ENCODE results near the gene RHOU.

RHOU gene

GRCh38 chr1:228734881-228735801 is at the start of gene RHOU:
RHOU (plus strand) TSS chr1:228735479; CDS start chr1:228735743, 264 bp downstream.
- TF ChIP-seq GATA3 (IDR thresholded peaks at IDR 0.05; ENCODE audit: low read depth, low read length) (no peak), GATA2 (IDR thresholded peaks at IDR 0.05; ENCODE audit: low read depth, low read length) (no peak)

GRCh38 chr1:228687587-228687986 is 47.7 kb upstream of the RHOU start:
- no peak for TF ChIP-seq GATA2 (IDR thresholded peaks at IDR 0.05; ENCODE audit: low read depth, low read length)
- TF ChIP-seq GATA3 (IDR thresholded peaks at IDR 0.05; ENCODE audit: low read depth, low read length), result no peak

DNA sequence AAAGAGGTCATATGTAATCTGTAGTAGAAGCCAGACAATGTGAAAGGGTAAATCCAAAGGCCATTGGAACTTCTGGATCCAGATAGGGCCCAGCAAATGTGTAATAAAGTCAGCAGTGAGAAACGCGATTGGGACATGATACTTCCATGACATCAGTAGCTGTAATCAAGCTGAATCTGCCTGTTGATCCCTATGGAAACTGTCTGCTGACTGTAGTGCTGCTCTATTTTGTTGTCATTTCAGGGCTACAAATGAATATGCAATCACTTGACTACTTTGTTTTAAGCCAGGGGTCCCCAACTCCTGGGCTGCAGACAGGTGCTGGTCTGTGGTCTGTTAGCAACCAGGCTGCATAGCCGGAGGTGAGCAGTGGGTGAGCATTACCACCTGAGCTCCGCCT is 46.0 kb upstream of the RHOU start:
- no peak for TF ChIP-seq GATA3 (IDR thresholded peaks at IDR 0.05; ENCODE audit: low read depth, low read length)

DNA sequence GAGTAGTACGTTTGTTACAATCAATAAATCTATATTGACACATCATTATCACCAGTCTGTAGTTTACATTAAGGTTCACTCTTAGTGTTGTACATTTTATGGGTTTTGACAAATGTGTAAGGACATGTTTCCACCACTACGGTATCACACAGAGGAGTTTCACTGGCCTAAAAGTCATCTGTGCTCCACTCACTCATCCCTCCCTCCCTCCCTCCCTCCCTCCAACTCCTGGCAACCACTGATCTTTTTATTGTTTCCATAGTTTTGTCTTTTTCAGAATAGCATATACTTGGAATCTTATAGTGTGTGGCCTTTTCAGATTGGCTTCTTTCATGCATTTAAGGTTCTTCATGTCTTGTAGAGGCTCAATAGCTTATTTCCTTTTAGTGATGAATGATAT is 44.1 kb upstream of the RHOU start:
- TF ChIP-seq GATA2 (IDR thresholded peaks at IDR 0.05; ENCODE audit: low read depth, low read length) (no peak), GATA3 (IDR thresholded peaks at IDR 0.05; ENCODE audit: low read depth, low read length) (no peak)

GRCh38 chr1:228691926-228692325 is 43.4 kb upstream of the RHOU start:
- no peak for TF ChIP-seq GATA2 (IDR thresholded peaks at IDR 0.05; ENCODE audit: low read depth, low read length)
- no peak for TF ChIP-seq GATA3 (IDR thresholded peaks at IDR 0.05; ENCODE audit: low read depth, low read length)

DNA sequence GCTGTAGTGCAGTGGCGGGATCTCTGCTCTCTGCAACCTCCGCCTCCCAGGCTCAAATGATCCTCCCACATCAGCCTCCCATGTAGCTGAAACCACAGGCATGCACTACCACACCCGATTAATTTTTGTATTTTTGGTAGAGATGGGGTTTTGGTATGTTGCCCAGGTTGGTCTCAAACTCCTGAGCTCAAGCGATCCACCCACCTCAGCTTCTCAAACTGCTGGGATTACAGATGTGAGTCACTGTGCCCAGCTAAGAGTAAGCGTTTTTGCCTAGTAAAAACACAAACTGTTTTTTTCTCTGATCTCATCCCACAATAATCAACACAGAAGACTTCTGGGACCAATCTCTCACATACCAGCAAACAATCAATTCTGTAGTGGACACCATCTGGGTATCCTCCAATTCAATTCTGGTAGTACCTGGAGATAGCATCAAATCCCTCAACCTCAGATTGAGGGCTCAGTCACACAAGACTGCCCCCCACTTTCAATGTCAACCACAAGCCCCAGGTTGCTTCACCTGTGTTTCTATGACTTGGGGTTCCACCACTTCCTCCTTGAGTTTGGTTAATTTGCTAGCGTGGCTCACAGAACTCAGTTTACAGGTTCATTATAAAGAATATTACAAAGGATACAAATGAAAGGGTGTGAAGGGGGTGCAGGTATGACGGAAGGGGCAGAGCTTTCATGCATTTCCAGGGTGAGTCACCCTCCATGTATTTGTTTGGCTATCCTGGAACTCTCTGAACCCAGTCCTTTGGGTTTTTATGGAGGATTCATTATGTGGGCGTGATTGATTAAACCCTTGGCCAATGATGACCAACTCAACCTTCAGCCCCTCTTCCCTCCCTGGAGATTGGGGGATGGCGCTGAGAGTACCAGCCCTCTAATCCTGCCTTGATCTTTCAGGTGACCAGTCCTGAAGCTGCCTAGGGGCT is 40.0 kb upstream of the RHOU start:
- no peak for TF ChIP-seq GATA2 (IDR thresholded peaks at IDR 0.05; ENCODE audit: low read depth, low read length)
- TF ChIP-seq GATA3 (IDR thresholded peaks at IDR 0.05; ENCODE audit: low read depth, low read length), result no peak

GRCh38 chr1:228697207-228698016 is 37.9 kb upstream of the RHOU start:
- TF ChIP-seq GATA3 (IDR thresholded peaks at IDR 0.05; ENCODE audit: low read depth, low read length) (no peak), GATA2 (IDR thresholded peaks at IDR 0.05; ENCODE audit: low read depth, low read length) (no peak)

DNA sequence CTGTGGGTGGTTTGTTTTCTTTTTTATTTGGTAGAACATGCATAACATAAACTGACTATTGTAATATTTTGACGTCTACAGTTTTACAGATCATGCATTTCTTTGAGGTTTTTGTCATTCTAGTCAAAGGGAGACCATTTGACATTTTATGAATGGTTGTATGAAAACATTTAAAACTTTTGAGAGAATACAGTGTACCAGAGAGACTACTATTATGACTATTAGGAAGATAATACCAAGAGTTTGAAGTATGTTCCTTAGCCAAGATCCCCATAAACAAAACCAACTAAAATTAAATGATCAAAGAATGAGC is 37.3 kb upstream of the RHOU start:
- TF ChIP-seq GATA3 (IDR thresholded peaks at IDR 0.05; ENCODE audit: low read depth, low read length) (no peak), GATA2 (IDR thresholded peaks at IDR 0.05; ENCODE audit: low read depth, low read length) (no peak)

GRCh38 chr1:228702433-228702832 is 32.8 kb upstream of the RHOU start:
- TF ChIP-seq GATA2 (IDR thresholded peaks at IDR 0.05; ENCODE audit: low read depth, low read length) (no peak), GATA3 (IDR thresholded peaks at IDR 0.05; ENCODE audit: low read depth, low read length) (no peak)

DNA sequence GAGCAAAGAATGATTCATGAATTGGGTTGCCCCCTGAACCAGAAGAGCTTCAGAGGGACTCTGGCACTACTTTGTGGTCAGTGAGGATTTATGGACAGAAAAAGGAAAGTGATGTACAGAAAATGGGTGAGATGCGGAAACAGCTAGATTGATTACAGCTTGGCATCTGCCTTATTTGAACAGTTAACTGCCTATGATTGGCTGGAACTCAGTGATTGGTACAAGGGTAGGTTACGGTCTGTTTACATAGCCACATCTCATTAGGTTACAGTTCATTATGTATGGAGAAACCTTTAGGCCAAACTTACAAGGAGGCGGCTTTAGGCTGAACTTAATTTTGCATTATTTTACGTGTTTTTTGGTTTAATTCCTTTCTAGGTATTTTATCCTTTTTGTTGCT is 29.0 kb upstream of the RHOU start:
- no peak for TF ChIP-seq GATA2 (IDR thresholded peaks at IDR 0.05; ENCODE audit: low read depth, low read length)
- no peak for TF ChIP-seq GATA3 (IDR thresholded peaks at IDR 0.05; ENCODE audit: low read depth, low read length)

DNA sequence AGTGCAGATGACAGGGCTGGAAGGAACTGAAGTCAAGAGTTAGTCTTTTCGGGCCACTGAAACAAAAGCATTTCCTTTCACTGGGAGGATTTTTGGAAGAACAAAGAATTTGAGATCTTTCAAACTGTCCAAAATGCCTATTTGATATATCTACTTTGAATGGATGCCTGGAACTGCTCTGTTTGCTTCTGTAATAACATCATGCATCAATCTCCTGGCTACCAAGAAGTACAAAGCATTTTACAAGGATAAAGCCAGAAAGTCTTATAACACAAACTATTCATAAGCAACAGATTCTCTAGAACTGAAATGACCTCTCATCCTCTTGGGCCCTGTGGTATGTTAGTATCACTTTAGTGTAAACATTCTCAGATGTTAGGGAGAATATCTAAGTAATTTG is 18.2 kb upstream of the RHOU start:
- TF ChIP-seq GATA2 (IDR thresholded peaks at IDR 0.05; ENCODE audit: low read depth, low read length) (no peak), GATA3 (IDR thresholded peaks at IDR 0.05; ENCODE audit: low read depth, low read length) (no peak)

- TF ChIP-seq GATA3 (IDR thresholded peaks at IDR 0.05; ENCODE audit: low read depth, low read length) (no peak), GATA2 (IDR thresholded peaks at IDR 0.05; ENCODE audit: low read depth, low read length) (no peak)
Observed at GRCh38 chr1:228721407-228721806, 13.9 kb upstream of the RHOU start.

- TF ChIP-seq GATA2 (IDR thresholded peaks at IDR 0.05; ENCODE audit: low read depth, low read length), result no peak
- TF ChIP-seq GATA3 (IDR thresholded peaks at IDR 0.05; ENCODE audit: low read depth, low read length), result no peak
Observed at GRCh38 chr1:228723287-228723686, 12.0 kb upstream of the RHOU start.

GRCh38 chr1:228723921-228724320 is 11.4 kb upstream of the RHOU start:
- TF ChIP-seq GATA2 (IDR thresholded peaks at IDR 0.05; ENCODE audit: low read depth, low read length), result no peak
- TF ChIP-seq GATA3 (IDR thresholded peaks at IDR 0.05; ENCODE audit: low read depth, low read length), result no peak

Measured in SH-SY5Y (cell line).